SK-N-SH treated with all-trans-retinoic acid at 6 μM for 48 hours (cell line): Measurements from ENCODE around the gene JAK1.

Experiments used
- ATAC-seq: fragments of 200-7000 bp; cut with Tn5 transposase; 3 replicates; pipeline ENCODE4 v1.9.1; 2020; ENCODE audit warnings: mild to moderate bottlenecking, moderate library complexity
- ARNTL ChIP-seq: fragments of 450-650 bp; formaldehyde crosslinking; IDR thresholded peaks from 2 replicates; pipeline ENCODE4 v1.5.0; 2020; ENCODE audit warnings: low read depth, mild to moderate bottlenecking, moderate library complexity, borderline replicate concordance
- BACH2 ChIP-seq: fragments of 250-450 bp; sonication (Bioruptor Pico); IDR thresholded peaks from 2 replicates; pipeline ENCODE4 v1.9.0; 2021; ENCODE audit warnings: mild to moderate bottlenecking, borderline replicate concordance
- CSDC2 ChIP-seq: fragments of 250-450 bp; sonication (Bioruptor Pico); IDR thresholded peaks from 2 replicates; pipeline ENCODE4 v1.5.0; 2020; ENCODE audit warnings: mild to moderate bottlenecking, moderate library complexity
- ESRRG ChIP-seq: fragments of 250-450 bp; sonication (Bioruptor Pico); IDR thresholded peaks from 2 replicates; pipeline ENCODE4 v1.6.1; 2021; ENCODE audit warnings: mild to moderate bottlenecking
- GLIS3 ChIP-seq: fragments of 250-450 bp; sonication (Bioruptor Pico); IDR thresholded peaks from 2 replicates; pipeline ENCODE4 v1.5.0; 2020; ENCODE audit warnings: mild to moderate bottlenecking, moderate library complexity
- ISL1 ChIP-seq: fragments of 250-450 bp; sonication (Bioruptor Pico); IDR thresholded peaks from 2 replicates; pipeline ENCODE4 v2.1.2; 2022; ENCODE audit warnings: mild to moderate bottlenecking, moderate library complexity
- OSR1 ChIP-seq: fragments of 250-450 bp; sonication (Bioruptor Pico); IDR thresholded peaks from 2 replicates; pipeline ENCODE4 v1.8.0; 2022; ENCODE audit warnings: moderate library complexity, mild to moderate bottlenecking, inconsistent platforms
- PPARA ChIP-seq: fragments of 250-450 bp; sonication (Bioruptor Pico); IDR thresholded peaks from 2 replicates; pipeline ENCODE4 v1.5.0; 2020; ENCODE audit warnings: mild to moderate bottlenecking, borderline replicate concordance
- RARB ChIP-seq: fragments of 250-450 bp; sonication (Bioruptor Pico); IDR thresholded peaks from 2 replicates; pipeline ENCODE4 v1.8.0; 2021; ENCODE audit warnings: mild to moderate bottlenecking, moderate library complexity
- SNAI2 ChIP-seq: fragments of 250-450 bp; sonication (Bioruptor Pico); IDR thresholded peaks from 2 replicates; pipeline ENCODE4 v1.5.0; 2020; ENCODE audit warnings: mild to moderate bottlenecking, moderate library complexity
- TCF4 ChIP-seq: fragments of 250-450 bp; sonication (Bioruptor Pico); IDR thresholded peaks from 2 replicates; pipeline ENCODE4 v1.8.0; 2021; ENCODE audit warnings: mild to moderate bottlenecking, moderate library complexity, borderline replicate concordance
- TOX ChIP-seq: fragments of 250-450 bp; sonication (Bioruptor Pico); IDR thresholded peaks from 2 replicates; pipeline ENCODE4 v1.8.0; 2021; ENCODE audit warnings: mild to moderate bottlenecking, moderate library complexity, borderline replicate concordance
- ZC3H10 ChIP-seq: fragments of 250-450 bp; sonication (Bioruptor Pico); IDR thresholded peaks from 2 replicates; pipeline ENCODE4 v1.5.1; 2021; ENCODE audit warnings: mild to moderate bottlenecking, moderate library complexity
- ZFP3 ChIP-seq: fragments of 250-450 bp; sonication (Bioruptor Pico); IDR thresholded peaks from 2 replicates; pipeline ENCODE4 v1.5.0; 2020; ENCODE audit warnings: mild to moderate bottlenecking, moderate library complexity
- ZFP30 ChIP-seq: fragments of 450-650 bp; formaldehyde crosslinking; IDR thresholded peaks from 2 replicates; pipeline ENCODE4 v1.5.0; 2022; ENCODE audit warnings: mild to moderate bottlenecking, moderate library complexity
- ZNF565 ChIP-seq: fragments of 450-650 bp; formaldehyde crosslinking; conservative IDR thresholded peaks from 2 replicates; pipeline ENCODE4 v1.5.0; 2020; ENCODE audit warnings: low read depth, mild to moderate bottlenecking, moderate library complexity
- ZNF70 ChIP-seq: fragments of 450-650 bp; formaldehyde crosslinking; IDR thresholded peaks from 2 replicates; pipeline ENCODE4 v1.5.0; 2020; ENCODE audit warnings: mild to moderate bottlenecking, moderate library complexity
- ZNF8 ChIP-seq: fragments of 450-650 bp; formaldehyde crosslinking; IDR thresholded peaks from 2 replicates; pipeline ENCODE4 v1.5.0; 2020; ENCODE audit warnings: mild to moderate bottlenecking, moderate library complexity
- TF ChIP-seq, protein P1 (sequence below): fragments of 250-450 bp; sonication (Bioruptor Pico); IDR thresholded peaks from 2 replicates; pipeline ENCODE4 v1.5.0; 2020; ENCODE audit warnings: mild to moderate bottlenecking, moderate library complexity
- TF ChIP-seq, protein P2 (sequence below): fragments of 250-450 bp; sonication (Bioruptor Pico); IDR thresholded peaks from 2 replicates; pipeline ENCODE4 v1.5.1; 2020; ENCODE audit warnings: low read depth, mild to moderate bottlenecking, moderate library complexity
- TF ChIP-seq, protein P3 (sequence below): fragments of 250-450 bp; sonication (Bioruptor Pico); IDR thresholded peaks from 2 replicates; pipeline ENCODE4 v1.8.0; 2020; ENCODE audit warnings: mild to moderate bottlenecking, moderate library complexity, borderline replicate concordance
- TF ChIP-seq, protein P4 (sequence below): fragments of 250-450 bp; sonication (Bioruptor Pico); IDR thresholded peaks from 2 replicates; pipeline ENCODE4 v1.8.0; 2021; ENCODE audit warnings: low read depth, mild to moderate bottlenecking, moderate library complexity, borderline replicate concordance
- TF ChIP-seq, protein P5 (sequence below): fragments of 250-450 bp; sonication (Bioruptor Pico); IDR thresholded peaks from 2 replicates; pipeline ENCODE4 v1.5.1; 2021; ENCODE audit warnings: mild to moderate bottlenecking, moderate library complexity

JAK1 gene

DNA sequence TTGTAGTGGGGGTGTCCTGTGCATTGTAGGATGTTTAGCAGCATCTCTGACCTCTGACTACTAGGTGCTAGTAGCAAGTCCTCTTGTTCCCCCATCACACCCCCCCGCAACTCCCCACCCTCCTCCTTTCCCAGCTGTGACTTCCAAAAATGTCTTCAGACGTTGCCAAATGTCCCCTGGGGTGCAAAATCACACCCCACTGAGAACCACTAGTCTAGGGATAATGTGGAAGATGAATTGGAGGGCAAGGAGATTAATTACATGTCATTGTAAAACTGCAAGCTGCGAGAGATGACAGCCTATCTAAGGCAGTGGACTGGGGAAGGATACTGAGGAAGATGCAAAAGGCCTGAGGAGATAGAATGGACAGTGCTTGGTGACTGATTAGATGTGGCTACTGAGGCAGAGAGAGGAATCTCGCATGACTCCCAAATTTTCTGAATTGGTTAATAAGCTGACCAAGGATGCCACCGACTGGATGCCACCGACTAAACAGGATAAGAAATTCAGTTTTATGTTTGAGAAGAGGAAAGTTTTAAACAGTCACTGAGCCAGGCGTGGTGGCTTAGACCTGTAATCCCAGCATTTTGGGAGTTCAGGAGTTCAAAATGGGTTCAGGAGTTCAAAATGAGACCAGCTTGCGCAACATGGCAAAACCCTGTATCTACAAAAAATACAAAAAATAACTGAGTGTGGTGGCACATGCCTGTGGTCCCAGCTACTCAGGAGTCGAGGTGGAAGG, 3.1 kb upstream of the JAK1 start:
- ATAC-seq = no peak
- TF ChIP-seq TOX (CRISPR knock-in tag) (no peak), ESRRG (CRISPR knock-in tag) (no peak)

DNA sequence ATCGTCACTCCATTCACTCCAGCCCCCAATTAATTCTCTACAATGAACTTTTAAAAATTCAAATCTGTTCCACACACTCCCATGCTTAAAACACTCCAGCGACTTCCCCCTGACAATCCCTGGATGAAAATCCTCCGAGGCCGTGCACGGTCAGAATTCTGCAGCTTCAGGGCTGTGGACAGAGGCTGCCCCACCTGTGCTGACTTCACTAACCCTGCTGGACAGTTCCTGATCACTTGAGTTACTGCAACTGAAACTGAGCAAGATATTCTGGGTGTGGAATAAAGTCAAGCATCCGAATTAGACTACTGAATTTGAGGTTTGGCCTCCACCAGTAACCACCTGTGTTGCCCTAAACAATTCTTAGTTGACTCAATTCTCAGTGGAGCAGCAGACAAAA, 1.0 kb upstream of the JAK1 start:
- ATAC-seq = no peak

DNA sequence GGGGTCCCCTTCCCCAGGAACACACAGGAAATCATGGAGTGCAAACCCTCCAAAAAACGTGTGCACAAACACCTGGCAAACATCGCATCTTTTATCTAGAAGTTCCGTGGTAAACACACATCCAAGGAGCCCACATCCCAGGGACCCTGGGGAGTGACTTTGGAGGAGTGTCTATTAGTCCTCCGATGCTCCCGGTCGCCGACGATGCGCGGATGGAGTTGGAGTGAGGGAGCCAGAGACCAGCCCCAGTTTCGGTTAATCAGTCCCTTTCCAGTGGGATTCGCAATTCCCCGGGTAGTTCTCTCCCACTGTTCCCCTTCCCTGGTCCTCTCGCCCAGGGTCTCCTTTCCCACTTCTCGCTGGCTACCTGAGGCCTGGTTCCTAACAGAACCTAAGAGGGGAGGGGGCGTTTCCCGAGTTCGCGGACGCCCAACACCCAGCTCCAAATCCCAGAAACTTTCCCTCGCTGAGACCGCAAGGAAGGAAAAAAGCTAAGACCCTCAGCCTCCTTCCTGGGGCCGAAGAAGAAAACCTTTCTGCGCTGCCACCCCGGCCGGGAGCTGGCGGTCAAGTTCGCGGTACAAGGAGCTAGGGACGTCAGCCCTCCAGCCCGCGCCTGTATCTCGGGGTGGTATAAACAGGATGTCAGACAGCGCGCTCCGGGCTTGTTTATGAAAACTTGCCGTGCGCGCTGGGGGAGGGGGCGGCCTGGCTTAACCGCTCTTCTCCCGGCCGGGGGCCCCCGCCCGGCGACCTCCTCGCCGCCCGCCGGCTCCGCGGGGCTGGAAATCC, 787 bp downstream of the JAK1 start:
- ATAC-seq = peak; percentile 70
- TF ChIP-seq ZC3H10 (CRISPR knock-in tag) (no peak), CSDC2 (CRISPR knock-in tag) (no peak), SNAI2 (CRISPR knock-in tag) (no peak), RARB (CRISPR knock-in tag) (no peak), ZFP3 (CRISPR knock-in tag) (no peak), TCF4 (CRISPR knock-in tag) (no peak), PPARA (CRISPR knock-in tag) (no peak), BACH2 (CRISPR knock-in tag) (no peak), ISL1 (CRISPR knock-in tag) (no peak), ZNF8 (no peak), GLIS3 (CRISPR knock-in tag) (no peak)
- TF ChIP-seq, protein P1, sequence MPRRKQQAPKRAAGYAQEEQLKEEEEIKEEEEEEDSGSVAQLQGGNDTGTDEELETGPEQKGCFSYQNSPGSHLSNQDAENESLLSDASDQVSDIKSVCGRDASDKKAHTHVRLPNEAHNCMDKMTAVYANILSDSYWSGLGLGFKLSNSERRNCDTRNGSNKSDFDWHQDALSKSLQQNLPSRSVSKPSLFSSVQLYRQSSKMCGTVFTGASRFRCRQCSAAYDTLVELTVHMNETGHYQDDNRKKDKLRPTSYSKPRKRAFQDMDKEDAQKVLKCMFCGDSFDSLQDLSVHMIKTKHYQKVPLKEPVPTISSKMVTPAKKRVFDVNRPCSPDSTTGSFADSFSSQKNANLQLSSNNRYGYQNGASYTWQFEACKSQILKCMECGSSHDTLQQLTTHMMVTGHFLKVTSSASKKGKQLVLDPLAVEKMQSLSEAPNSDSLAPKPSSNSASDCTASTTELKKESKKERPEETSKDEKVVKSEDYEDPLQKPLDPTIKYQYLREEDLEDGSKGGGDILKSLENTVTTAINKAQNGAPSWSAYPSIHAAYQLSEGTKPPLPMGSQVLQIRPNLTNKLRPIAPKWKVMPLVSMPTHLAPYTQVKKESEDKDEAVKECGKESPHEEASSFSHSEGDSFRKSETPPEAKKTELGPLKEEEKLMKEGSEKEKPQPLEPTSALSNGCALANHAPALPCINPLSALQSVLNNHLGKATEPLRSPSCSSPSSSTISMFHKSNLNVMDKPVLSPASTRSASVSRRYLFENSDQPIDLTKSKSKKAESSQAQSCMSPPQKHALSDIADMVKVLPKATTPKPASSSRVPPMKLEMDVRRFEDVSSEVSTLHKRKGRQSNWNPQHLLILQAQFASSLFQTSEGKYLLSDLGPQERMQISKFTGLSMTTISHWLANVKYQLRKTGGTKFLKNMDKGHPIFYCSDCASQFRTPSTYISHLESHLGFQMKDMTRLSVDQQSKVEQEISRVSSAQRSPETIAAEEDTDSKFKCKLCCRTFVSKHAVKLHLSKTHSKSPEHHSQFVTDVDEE (CRISPR knock-in tag) = no peak
- TF ChIP-seq, protein P2, sequence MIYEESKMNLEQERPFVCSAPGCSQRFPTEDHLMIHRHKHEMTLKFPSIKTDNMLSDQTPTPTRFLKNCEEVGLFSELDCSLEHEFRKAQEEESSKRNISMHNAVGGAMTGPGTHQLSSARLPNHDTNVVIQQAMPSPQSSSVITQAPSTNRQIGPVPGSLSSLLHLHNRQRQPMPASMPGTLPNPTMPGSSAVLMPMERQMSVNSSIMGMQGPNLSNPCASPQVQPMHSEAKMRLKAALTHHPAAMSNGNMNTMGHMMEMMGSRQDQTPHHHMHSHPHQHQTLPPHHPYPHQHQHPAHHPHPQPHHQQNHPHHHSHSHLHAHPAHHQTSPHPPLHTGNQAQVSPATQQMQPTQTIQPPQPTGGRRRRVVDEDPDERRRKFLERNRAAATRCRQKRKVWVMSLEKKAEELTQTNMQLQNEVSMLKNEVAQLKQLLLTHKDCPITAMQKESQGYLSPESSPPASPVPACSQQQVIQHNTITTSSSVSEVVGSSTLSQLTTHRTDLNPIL = no peak
- TF ChIP-seq, protein P3, sequence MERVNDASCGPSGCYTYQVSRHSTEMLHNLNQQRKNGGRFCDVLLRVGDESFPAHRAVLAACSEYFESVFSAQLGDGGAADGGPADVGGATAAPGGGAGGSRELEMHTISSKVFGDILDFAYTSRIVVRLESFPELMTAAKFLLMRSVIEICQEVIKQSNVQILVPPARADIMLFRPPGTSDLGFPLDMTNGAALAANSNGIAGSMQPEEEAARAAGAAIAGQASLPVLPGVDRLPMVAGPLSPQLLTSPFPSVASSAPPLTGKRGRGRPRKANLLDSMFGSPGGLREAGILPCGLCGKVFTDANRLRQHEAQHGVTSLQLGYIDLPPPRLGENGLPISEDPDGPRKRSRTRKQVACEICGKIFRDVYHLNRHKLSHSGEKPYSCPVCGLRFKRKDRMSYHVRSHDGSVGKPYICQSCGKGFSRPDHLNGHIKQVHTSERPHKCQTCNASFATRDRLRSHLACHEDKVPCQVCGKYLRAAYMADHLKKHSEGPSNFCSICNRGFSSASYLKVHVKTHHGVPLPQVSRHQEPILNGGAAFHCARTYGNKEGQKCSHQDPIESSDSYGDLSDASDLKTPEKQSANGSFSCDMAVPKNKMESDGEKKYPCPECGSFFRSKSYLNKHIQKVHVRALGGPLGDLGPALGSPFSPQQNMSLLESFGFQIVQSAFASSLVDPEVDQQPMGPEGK (CRISPR knock-in tag) = no peak
- TF ChIP-seq, protein P4, sequence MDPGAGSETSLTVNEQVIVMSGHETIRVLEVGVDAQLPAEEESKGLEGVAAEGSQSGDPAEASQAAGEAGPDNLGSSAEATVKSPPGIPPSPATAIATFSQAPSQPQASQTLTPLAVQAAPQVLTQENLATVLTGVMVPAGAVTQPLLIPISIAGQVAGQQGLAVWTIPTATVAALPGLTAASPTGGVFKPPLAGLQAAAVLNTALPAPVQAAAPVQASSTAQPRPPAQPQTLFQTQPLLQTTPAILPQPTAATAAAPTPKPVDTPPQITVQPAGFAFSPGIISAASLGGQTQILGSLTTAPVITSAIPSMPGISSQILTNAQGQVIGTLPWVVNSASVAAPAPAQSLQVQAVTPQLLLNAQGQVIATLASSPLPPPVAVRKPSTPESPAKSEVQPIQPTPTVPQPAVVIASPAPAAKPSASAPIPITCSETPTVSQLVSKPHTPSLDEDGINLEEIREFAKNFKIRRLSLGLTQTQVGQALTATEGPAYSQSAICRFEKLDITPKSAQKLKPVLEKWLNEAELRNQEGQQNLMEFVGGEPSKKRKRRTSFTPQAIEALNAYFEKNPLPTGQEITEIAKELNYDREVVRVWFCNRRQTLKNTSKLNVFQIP (CRISPR knock-in tag) = no peak

More for the DNA sequence above, 1.0 kb upstream of the JAK1 start:
- TF ChIP-seq RARB (CRISPR knock-in tag) = no peak
- TF ChIP-seq ARNTL (CRISPR knock-in tag) = no peak
- TF ChIP-seq CSDC2 (CRISPR knock-in tag) = no peak
- no peak for TF ChIP-seq ISL1 (CRISPR knock-in tag)
- TF ChIP-seq ZFP30 (CRISPR knock-in tag) = no peak
- TF ChIP-seq ZNF8 = no peak
- TF ChIP-seq, protein P5, sequence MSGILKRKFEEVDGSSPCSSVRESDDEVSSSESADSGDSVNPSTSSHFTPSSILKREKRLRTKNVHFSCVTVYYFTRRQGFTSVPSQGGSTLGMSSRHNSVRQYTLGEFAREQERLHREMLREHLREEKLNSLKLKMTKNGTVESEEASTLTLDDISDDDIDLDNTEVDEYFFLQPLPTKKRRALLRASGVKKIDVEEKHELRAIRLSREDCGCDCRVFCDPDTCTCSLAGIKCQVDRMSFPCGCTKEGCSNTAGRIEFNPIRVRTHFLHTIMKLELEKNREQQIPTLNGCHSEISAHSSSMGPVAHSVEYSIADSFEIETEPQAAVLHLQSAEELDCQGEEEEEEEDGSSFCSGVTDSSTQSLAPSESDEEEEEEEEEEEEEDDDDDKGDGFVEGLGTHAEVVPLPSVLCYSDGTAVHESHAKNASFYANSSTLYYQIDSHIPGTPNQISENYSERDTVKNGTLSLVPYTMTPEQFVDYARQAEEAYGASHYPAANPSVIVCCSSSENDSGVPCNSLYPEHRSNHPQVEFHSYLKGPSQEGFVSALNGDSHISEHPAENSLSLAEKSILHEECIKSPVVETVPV (CRISPR knock-in tag) = no peak
- TF ChIP-seq ZFP3 (CRISPR knock-in tag) = no peak
- TF ChIP-seq, protein P3 (CRISPR knock-in tag) = no peak
- TF ChIP-seq SNAI2 (CRISPR knock-in tag) = no peak
- no peak for TF ChIP-seq ZC3H10 (CRISPR knock-in tag)
- TF ChIP-seq ZNF70 (CRISPR knock-in tag) = no peak
- TF ChIP-seq ESRRG (CRISPR knock-in tag) = no peak
- no peak for TF ChIP-seq ZNF565 (CRISPR knock-in tag)
- TF ChIP-seq OSR1 (CRISPR knock-in tag) = no peak
